WTC11 (cell line): Measurements from ENCODE around the gene PIK3R1.

Experiments
- ATF2 ChIP-seq: sonication (generic); formaldehyde crosslinking; IDR thresholded peaks from 2 replicates; pipeline ENCODE4 v1.8.1; 2022; ENCODE audit warnings: low read depth, missing genetic modification reagents, borderline replicate concordance
- TF ChIP-seq, protein P1 (sequence below): sonication (generic); formaldehyde crosslinking; IDR thresholded peaks from 2 replicates; pipeline ENCODE4 v1.8.0; 2022; ENCODE audit warnings: mild to moderate bottlenecking, missing genetic modification reagents

- TF ChIP-seq ATF2 (CRISPR knock-in tag) = no peak
- TF ChIP-seq, protein P1, sequence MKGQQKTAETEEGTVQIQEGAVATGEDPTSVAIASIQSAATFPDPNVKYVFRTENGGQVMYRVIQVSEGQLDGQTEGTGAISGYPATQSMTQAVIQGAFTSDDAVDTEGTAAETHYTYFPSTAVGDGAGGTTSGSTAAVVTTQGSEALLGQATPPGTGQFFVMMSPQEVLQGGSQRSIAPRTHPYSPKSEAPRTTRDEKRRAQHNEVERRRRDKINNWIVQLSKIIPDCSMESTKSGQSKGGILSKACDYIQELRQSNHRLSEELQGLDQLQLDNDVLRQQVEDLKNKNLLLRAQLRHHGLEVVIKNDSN (CRISPR knock-in tag) = no peak
These were observed 73.9 kb downstream of the PIK3R1 start for GRCh38 chr5:68289498-68289897.
